ENCODE data around the gene CBX8. TPM values are rescaled to one million over a fixed set of nuclear protein-coding genes. Genes with fewer than 3 reads are reported as not detected.

The CBX8 gene
- total and polyA plus RNA-seq, 7 donors: 0.40 to 3.5 (median 1.3) TPM

DNA sequence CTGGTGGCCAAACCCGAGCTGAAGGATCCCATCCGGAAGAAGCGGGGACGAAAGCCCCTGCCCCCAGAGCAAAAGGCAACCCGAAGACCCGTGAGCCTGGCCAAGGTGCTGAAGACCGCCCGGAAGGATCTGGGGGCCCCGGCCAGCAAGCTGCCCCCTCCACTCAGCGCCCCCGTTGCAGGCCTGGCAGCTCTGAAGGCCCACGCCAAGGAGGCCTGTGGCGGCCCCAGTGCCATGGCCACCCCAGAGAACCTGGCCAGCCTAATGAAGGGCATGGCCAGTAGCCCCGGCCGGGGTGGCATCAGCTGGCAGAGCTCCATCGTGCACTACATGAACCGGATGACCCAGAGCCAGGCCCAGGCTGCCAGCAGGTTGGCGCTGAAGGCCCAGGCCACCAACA is 13.0 kb downstream of the CBX8 start:
- Histone ChIP-seq H3K27me3 (ENCODE audit: insufficient read depth in 3 of 3, low read length in 2 of 3) (peaks cover 0 to 89% (median 14%) of the 10 kb centered on the region in 3 donors), H3K9me3 (no peaks in the 10 kb centered on the region), H3K27ac (no peak overlapping the region), H3K4me3 (no peak overlapping the region), H3K36me3 (ENCODE audit: insufficient read depth in 1 of 2, low read depth in 1 of 2) (no peaks in the 10 kb centered on the region), H3K4me1 (peaks cover 5% of the 10 kb centered on the region)
- 90 to 94% (median 92%) methylated on average over 18 of the region's 18 CpGs for WGBS, 3 donors
- no peak for DNase-seq
- ATAC-seq: no peak
- intact Hi-C loops (cut with DNase I): loop anchor here in 1 of 2 donors (10.0 kb wide), 1 partner anchor 131 kb away; no protein-coding TSS in a partner anchor
- no peak for TF ChIP-seq CTCF (IDR thresholded peaks at IDR 0.05)

GRCh38 chr17:79781736-79782575 is 14.9 kb downstream of the CBX8 start:
- intact Hi-C loops (cut with DNase I): loop anchor here in 1 of 2 donors (10.0 kb wide), 1 partner anchor 133 kb away; no protein-coding TSS in a partner anchor
- Histone ChIP-seq H3K9me3 (no peaks in the 10 kb centered on the region), H3K27ac (no peak overlapping the region), H3K4me3 (no peak overlapping the region), H3K4me1 (peaks cover 5% of the 10 kb centered on the region), H3K27me3 (ENCODE audit: insufficient read depth in 3 of 3, low read length in 2 of 3) (peaks cover 0 to 94% (median 14%) of the 10 kb centered on the region in 3 donors), H3K36me3 (ENCODE audit: insufficient read depth in 1 of 2, low read depth in 1 of 2) (no peaks in the 10 kb centered on the region)
- no peak for TF ChIP-seq CTCF (IDR thresholded peaks at IDR 0.05)
- DNase-seq (no peak), ATAC-seq (no peak)
- WGBS, 3 donors: 82 to 87% (median 85%) methylated on average over 26 to 27 of the region's 27 CpGs

DNA sequence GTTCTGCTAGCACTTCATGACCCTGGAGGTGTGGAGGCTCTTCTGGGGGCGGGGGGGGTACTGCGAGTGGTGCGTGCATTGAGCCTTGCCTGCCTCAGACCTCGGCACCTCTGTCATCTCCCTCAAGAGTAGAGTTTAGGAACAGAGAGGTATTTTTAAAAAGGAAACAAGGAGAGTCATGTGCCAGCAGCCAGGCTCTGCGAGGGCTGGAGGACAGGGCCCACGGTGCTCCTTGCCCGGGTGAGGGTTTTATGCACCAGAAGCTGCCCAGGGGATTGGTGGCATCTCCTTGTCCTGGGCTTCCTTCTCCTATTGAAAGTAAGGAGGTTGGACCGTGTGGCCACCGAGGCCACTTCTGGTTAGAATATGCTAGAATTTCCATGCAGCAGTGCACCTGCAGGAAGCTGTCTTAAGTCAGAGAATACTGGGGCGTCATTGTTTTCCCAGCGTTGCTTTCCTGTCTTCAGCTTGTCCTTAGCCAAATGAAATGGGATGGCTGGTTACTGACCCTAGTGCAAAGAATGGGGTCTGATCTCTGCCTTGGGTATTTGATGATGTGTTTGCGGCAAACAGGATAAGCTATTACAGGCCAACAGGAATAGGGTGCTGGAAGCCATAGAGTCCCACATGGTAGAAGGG is 15.7 kb downstream of the CBX8 start:
- Histone ChIP-seq H3K4me3 (no peak overlapping the region), H3K9me3 (no peaks in the 10 kb centered on the region), H3K36me3 (ENCODE audit: insufficient read depth in 1 of 2, low read depth in 1 of 2) (no peaks in the 10 kb centered on the region), H3K27me3 (ENCODE audit: insufficient read depth in 3 of 3, low read length in 2 of 3) (peaks cover 0 to 94% (median 15%) of the 10 kb centered on the region in 3 donors), H3K27ac (no peak overlapping the region), H3K4me1 (peaks cover 5% of the 10 kb centered on the region)
- TF ChIP-seq CTCF (IDR thresholded peaks at IDR 0.05): no peak
- DNase-seq (no peak), ATAC-seq (no peak)
- intact Hi-C loops (cut with DNase I): loop anchor here in 1 of 2 donors (10.0 kb wide), 1 partner anchor 134 kb away; no protein-coding TSS in a partner anchor
- 72 to 78% (median 77%) methylated on average over 12 of the region's 12 CpGs for WGBS, 3 donors

DNA sequence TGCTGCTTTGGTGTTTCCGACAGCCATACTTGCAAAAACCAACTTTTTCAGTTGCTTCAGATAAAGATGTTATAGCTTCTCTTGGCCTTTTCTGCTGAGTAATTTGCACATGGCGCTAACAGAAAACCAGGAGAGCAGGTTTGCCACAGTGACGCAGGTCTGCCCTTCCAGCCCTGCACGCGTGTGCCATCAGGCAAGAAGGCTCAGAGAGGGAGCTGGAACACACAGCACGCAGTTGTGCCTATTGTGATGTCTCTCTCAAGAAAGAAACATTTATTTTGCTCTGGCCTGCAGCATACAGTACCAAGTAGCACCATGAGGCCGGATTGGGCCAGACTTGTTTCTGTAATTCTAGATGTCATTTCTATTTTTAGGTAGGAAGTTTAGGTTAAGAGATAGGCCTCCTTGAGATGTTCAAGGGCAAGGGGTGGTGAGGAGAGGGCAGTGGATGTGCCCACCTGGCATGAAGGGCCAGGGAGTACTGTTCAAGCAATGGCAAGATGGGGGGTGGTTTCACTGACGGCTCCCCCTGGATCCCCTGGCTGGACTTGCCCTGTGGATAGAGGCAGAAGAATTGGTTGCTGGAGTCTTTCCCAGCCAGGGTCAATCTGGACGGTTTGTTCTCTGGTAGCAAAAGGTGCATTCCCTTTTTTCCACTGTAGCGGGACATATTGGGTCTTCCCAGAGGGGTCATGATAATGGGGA is 17.1 kb downstream of the CBX8 start:
- TF ChIP-seq CTCF (IDR thresholded peaks at IDR 0.05): no peak
- H3K4me3 ChIP-seq: no peak overlapping the region
- intact Hi-C loops (cut with DNase I): loop anchor here in 1 of 2 donors (10.0 kb wide), 1 partner anchor 135 kb away; no protein-coding TSS in a partner anchor
- 84 to 94% (median 91%) methylated on average over 9 to 10 of the region's 10 CpGs for whole genome bisulfite sequencing, 3 donors
- no peak overlapping the region for H3K27ac ChIP-seq
- peaks cover 0 to 91% (median 20%) of the 10 kb centered on the region in 3 donors for H3K27me3 ChIP-seq (ENCODE audit: insufficient read depth in 3 of 3, low read length in 2 of 3)
- peaks cover 5% of the 10 kb centered on the region for H3K4me1 ChIP-seq
- H3K9me3 ChIP-seq: no peaks in the 10 kb centered on the region
- ATAC-seq (no peak), DNase-seq (no peak)
- no peaks in the 10 kb centered on the region for H3K36me3 ChIP-seq (ENCODE audit: insufficient read depth in 1 of 2, low read depth in 1 of 2)

All from psoas muscle (tissue), 8 donors.